Stimulated activated CD4-positive, alpha-beta T cell treated with anti-CD3 and anti-CD28 coated beads, Interleukin-12 subunit alpha, Interleukin-12 subunit beta, amount 100 ng/mL, for 4 hours (primary cell): ENCODE results near the gene PBX4.

ENCODE experiments used
- DNase-seq: peaks from one replicate; pipeline ENCODE4 v3.0.0-alpha.2; 2020

PBX4 gene

GRCh38 chr19:19552798-19553197, 65.7 kb downstream of the PBX4 start:
- DNase-seq, result no peak

GRCh38 chr19:19551853-19552192, 66.7 kb downstream of the PBX4 start:
- DNase-seq, result no peak

DNA sequence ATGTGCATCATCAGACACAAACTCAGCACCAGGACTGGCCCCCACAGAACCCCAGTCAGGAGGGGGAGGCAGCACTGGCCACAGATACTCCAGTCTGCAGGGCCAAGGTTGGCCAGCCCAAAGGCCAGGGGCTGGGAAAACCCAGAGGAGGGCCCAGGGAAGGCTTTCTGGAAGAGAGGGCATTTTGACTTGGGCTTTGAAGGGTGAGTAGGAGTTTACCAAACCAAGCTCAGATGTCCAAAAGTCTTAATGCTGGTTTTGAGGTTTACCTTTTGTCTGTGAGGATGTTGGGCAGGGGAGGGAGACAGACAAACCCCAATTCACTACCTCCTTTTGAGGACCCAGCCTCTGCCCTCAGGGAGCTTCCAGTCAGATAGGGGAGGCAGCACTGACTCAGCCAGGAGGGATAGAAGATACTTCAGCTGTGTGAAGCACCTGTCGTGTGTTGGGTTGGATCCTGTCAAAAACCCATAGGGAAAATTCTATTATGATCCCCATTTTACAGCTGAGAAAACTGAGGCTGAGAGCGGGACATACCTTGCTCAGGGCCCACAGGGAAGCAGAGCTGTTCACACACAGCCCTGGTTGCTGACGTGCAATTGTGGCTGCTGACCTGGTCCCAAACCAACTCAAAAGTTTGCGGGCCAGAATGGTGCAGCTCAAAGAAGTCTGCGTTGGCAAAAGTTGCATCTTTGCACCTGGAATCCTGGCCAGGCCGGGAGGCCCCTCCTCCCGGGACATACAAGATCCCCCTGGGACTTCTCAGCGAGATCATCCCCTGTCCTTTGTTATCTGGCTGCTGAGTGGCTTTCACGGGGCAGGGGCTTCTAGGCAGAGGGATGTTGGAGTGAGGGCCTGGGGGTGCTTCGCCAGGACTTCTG, 67.3 kb downstream of the PBX4 start:
- DNase-seq, result no peak

DNA sequence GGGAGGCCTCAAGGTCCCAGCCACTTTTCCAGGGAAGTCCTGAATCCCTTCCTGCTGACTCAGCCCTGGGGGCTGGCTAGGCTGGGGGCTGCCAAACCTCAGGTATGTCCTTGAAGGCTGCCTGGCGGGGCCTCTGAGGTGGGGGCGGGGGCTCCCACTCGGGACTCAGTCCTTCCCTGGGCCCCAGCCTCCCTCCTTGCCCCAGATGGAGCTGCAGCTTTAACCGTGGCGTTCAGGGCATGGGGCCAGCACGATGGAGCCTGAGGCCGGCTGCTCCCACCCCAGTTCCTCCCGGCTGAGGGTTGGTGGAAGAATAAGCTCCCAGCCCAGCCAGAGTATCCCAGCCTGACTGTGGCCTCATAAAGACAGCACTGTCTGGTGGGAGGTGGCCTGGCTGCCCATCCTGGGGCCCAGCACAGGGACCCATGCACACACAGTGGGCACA, 68.0 kb downstream of the PBX4 start:
- DNase-seq, result no peak

GRCh38 chr19:19549804-19550464, 68.6 kb downstream of the PBX4 start:
- DNase-seq, result no peak

DNA sequence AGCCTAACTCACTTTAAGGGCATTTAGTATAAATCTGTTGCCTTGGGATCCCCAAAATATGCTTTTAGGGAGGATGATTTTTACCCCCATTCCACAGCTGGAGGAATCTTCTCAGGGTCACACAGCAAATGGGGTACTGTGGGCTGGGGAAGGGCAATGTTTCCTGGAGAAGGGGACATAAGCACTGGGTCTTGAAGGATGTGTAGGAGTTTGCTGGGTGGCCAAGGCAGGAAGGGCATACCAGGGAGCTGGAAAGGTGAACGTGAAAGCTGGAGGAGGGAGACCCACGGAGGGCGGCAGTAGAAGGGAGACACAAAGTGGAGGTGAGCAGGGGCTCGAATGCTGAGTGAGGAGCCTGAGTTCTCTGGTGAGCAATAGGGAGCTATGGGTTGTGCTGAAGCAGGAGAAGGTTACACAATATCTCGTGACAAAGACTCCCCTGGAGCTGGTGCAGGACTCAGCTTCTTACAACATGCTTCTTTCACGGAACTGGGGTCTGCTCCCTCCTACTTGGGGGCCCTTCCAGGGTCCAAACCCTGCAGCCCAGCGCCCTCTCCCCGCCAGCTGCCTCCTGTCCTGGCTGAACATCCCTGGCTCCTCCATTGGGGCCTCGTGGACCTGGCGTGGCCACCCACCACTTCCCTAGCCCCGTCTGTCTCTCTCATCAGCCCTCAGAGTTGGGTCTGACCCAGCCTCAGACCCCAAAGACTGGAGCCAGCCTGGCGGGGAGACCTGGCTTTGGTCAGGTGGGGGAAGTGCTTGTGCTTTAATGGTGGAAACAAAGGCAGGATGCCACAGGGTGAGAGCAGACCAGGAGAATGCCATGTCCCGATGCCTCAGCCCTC, 69.3 kb downstream of the PBX4 start:
- no peak for DNase-seq

- DNase-seq, result no peak
These were observed 70.7 kb downstream of the PBX4 start for GRCh38 chr19:19547674-19548336.

GRCh38 chr19:19546751-19547162, 71.7 kb downstream of the PBX4 start:
- DNase-seq, result no peak

GRCh38 chr19:19545707-19546106, 72.8 kb downstream of the PBX4 start:
- no peak for DNase-seq

GRCh38 chr19:19544954-19545591, 73.4 kb downstream of the PBX4 start:
- DNase-seq, result no peak

DNA sequence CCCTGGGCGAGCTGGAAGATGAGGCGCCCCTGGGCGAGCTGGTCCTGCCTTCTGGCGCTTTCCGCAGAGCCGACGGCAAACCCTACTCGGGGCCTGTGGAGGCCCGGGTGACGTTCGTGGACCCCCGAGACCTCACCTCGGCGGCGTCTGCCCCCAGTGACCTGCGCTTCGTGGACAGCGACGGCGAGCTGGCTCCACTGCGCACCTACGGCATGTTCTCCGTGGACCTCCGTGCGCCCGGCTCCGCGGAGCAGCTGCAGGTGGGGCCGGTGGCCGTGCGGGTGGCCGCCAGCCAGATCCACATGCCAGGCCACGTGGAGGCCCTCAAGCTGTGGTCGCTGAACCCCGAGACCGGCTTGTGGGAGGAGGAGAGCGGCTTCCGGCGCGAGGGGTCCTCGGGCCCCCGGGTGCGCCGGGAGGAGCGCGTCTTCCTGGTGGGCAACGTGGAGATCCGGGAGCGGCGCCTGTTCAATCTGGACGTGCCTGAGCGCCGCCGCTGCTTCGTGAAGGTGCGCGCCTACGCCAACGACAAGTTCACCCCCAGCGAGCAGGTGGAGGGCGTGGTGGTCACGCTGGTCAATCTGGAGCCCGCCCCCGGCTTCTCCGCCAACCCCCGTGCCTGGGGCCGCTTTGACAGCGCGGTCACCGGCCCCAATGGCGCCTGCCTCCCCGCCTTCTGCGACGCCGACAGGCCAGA, 74.1 kb downstream of the PBX4 start:
- no peak for DNase-seq

DNA sequence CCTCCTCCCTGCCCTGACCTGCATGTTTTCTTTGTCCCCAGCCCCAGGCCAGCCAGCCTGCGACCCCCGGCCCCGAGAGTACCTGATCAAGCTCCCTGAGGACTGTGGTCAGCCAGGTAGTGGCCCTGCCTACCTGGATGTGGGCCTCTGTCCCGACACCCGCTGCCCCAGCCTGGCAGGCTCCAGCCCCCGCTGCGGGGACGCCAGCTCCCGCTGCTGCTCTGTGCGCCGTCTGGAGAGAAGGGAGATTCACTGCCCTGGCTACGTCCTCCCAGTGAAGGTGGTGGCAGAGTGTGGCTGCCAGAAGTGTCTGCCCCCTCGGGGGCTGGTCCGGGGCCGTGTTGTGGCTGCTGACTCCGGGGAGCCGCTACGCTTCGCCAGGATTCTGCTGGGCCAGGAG, 74.8 kb downstream of the PBX4 start:
- no peak for DNase-seq

GRCh38 chr19:19543101-19543500, 75.4 kb downstream of the PBX4 start:
- DNase-seq, result no peak

- no peak for DNase-seq
These were observed 76.0 kb downstream of the PBX4 start for GRCh38 chr19:19542507-19542906.

DNA sequence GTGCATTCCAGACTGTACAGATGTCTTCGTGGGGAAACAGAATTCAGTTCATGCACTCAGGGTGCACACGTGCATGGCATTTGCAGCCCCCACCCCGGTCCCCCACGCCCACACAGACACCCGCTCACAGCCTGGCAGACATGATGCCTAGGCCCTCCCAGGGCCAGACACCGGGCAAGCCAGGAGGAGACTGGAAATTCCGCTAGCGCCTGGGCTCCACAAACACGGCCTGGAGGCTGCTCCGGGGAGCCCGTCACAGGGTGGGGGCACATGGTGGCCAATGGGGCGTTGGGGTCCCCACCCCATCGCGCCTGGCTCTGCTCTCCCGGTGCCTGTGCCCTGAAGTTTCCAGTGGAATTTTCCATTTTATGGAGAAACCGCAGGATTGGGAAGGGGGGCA, 76.9 kb downstream of the PBX4 start:
- no peak for DNase-seq

DNA sequence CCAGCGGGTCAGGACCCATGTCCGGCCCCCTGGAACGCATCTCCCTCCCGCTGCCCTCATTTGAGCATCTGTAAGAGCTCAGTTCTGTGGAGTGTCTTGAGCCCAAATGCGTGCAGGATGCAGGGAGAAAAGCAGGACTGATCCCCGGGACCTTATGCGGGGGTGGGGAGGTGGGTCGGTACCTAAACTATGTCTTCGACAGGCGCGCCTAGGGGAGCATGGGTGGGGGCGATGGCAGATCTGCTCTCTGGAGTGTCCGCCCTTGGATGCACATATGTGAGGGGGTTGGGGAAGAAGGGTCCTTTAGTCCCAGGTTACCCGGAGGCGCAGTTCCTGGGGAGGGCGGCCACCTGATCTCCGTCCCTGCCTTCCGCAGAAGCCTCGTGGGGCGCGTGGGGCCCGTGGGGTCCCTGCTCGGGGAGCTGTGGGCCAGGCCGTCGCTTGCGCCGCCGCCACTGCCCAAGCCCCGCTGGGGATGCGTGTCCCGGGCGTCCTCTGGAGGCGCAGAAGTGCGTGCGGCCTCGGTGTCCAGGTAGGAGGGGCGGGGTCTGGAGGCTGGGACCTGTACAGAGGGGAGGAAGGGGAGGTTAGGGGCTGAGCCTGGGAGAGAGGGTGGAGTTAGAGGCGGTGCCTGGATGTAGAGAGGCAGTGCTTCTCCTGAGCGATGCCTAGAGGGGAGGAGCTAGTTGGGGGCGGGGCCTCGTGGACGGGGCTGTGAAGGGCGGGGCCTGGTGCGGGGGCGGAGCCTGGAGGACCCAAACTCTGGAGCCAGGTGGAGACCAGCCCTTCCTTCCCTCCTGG, 77.6 kb downstream of the PBX4 start:
- DNase-seq, result peak; percentile 76

DNA sequence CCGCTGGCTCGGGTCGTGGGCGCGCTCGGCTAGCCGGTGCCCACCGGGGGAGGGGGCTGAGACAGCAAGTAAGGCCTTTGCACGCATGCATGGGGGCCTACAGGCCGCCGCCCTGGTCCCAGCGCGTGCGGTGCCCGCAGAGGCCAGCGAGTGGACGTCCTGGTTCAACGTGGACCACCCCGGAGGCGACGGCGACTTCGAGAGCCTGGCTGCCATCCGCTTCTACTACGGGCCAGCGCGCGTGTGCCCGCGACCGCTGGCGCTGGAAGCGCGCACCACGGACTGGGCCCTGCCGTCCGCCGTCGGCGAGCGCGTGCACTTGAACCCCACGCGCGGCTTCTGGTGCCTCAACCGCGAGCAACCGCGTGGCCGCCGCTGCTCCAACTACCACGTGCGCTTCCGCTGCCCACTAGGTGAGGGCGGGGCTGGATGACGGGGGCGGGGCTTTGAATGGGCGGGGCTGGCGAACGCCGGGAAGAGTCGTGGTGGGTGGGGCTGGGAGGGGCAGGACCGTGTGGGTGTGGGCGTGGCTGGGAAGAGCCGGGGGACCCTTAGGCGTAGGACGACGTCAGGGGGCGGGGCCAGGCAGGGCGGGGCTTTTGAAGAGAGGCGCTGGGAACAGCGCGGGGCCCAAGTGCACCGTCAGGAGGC, 78.3 kb downstream of the PBX4 start:
- DNase-seq, result peak; percentile 68

DNA sequence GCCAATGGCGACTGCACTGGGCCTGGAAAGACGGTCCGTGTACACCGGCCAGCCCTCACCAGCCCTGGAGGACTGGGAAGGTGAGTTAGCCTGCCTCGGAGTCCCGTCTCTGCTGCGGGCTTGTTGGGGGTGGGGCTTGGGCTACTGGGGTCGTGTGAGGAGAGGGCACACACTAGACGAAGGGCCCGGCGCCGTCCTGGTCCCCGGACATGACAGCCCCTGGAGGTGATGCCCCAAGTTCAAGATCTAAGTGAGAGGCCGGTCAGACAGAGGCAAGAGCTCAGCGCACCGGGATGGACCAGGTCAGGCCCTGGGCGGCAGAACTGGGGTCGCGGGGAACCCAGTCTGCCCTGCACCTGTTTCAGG, 78.8 kb downstream of the PBX4 start:
- DNase-seq, result no peak

DNA sequence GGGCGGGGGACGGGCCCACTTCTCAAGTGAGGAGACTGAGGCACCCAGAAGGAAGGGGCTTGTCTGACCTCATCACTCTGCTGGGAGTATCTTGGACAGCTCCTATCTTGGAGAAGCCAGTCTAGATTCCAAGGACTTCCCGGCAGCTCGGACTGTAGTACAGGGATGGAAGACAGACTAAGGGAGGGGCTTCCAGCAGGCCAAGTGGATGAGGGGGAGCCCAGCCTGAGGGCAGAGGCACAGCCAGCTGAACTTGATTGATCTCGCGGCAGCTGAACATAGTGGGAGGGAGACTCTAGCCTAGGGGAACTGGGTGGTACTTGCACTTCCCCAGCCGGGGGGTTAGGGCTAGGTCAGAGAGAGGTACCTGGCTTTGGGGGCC, 79.7 kb downstream of the PBX4 start:
- DNase-seq, result no peak

- peak; percentile 51 for DNase-seq
These were observed 80.3 kb downstream of the PBX4 start, which contains the start of gene CILP2 for GRCh38 chr19:19538061-19538784. Gene CILP2, plus strand, starts transcription at chr19:19538265. Its CDS starts 85 bp downstream, at chr19:19538350.
